Loucy (cell line): Measurements from ENCODE around the gene HGS.

Source experiments
- CTCF ChIP-seq: fragments of 200-600 bp; sonication (generic); conservative IDR thresholded peaks from 2 replicates; pipeline ENCODE4 v1.5.1; 2014; ENCODE audit warnings: mild to moderate bottlenecking, antibody characterized with exemption, low read length
- EZH2phosphoT487 ChIP-seq: fragments of 200-600 bp; IDR thresholded peaks from 2 replicates; pipeline ENCODE4 v1.6.1; 2018; ENCODE audit warnings: antibody characterized with exemption, mild to moderate bottlenecking, moderate library complexity, borderline replicate concordance

DNA sequence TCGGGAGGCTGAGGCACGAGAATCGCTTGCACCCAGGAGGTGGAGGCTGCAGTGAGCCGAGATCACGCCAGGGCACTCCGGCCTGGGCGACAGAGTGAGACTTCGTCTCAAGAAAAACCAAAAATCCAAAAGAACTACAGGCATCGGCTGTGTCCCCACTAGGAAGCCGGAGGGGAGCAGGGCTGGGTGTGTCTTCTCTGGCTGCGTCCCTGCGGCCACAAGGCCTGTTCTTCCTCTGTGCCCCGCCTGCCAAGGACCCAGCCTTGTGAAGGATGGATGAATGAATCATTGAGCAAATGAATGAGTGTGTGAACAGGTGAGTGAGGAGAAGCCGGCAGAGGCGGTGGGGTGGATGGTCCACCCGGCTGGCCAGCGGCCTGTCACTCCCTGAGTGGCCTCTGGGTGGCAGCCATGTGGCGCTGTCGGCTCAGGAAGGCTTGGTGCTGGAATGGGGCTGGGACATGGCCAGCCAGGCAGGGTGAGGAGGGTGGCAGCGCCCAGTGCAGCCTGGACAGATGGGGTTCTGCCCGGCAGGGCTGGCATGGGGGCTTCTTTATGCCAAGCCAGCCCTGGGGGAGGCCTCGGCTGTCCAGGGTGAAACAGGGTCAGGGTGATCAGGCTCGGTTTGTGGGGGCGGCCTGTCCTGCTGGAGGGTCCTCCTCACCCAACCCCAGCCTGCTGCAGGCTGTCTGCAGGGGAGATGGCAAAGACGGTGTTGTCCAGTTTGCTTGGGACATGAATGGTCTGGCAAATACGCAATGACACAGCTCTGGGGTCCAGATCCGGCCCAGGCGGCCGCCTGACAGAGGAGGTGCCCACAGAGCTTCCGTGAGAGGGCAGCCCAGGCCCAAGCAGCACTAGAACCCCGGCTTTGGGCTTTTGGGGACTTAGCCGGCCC, 49.9 kb downstream of the HGS start:
- TF ChIP-seq CTCF (peak; percentile 86), EZH2phosphoT487 (no peak)
